ENCODE data around the gene IQCF6.
"Not testable (repeated sequence)": the region's sequence is repeated elsewhere in the genome, so short reads cannot be mapped to it uniquely, and the experiment has no call there.

DNA sequence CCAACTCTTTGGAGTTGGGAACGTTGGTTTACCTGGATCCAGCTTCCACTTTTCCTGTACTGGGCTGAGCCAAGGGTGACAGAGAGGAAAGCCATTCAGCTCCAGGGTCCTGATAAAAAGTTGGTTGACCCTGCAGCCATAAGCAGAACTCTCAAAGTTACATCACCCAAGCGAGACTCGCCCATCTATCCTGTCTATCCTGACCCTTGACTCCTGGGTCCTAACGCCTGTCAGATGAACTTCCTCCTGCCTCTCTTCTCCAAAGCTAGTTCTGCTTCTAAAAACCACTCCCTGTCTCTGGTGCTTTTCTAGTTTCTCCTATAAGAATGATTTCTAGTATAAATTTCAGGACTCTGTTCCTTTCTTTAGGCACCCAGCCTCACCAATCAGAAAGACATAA is 36.1 kb downstream of the IQCF6 start:
- TF ChIP-seq, protein P1, sequence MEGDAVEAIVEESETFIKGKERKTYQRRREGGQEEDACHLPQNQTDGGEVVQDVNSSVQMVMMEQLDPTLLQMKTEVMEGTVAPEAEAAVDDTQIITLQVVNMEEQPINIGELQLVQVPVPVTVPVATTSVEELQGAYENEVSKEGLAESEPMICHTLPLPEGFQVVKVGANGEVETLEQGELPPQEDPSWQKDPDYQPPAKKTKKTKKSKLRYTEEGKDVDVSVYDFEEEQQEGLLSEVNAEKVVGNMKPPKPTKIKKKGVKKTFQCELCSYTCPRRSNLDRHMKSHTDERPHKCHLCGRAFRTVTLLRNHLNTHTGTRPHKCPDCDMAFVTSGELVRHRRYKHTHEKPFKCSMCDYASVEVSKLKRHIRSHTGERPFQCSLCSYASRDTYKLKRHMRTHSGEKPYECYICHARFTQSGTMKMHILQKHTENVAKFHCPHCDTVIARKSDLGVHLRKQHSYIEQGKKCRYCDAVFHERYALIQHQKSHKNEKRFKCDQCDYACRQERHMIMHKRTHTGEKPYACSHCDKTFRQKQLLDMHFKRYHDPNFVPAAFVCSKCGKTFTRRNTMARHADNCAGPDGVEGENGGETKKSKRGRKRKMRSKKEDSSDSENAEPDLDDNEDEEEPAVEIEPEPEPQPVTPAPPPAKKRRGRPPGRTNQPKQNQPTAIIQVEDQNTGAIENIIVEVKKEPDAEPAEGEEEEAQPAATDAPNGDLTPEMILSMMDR (conservative IDR thresholded peaks at IDR 0.05): not testable (repeated sequence)
- not testable (repeated sequence) for TF ChIP-seq EZH2 (IDR thresholded peaks at IDR 0.05; ENCODE audit: low read depth)

All from PC-9 (cell line).